K562 (cell line): ENCODE results near the gene PLXNA2. TPM values are rescaled to one million over a fixed set of nuclear protein-coding genes. Genes with fewer than 3 reads are reported as not detected.

ENCODE experiments used
- ATAC-seq: fragments of 200-7000 bp; cut with Tn5 transposase; 3 replicates; pipeline ENCODE4 v1.9.1; 2020; ENCODE audit warnings: moderate library complexity
- BruUV-seq: library from RNA; stranded (reverse); fragments of 400-500 nt; replicated peaks from 2 replicates; lab custom pipeline; 2021; lab: Mats Ljungman, UMichigan
- CTCF ChIA-PET: fragments of 300-600 bp; formaldehyde crosslinking; extraction: SDS; loops from one replicate; lab custom pipeline; 2021; ENCODE audit warnings: low intra/inter-chr PET ratio; lab: Yijun Ruan, JAX
- POLR2A ChIA-PET: fragments of 300-600, 350-650 bp; sonication (Branson Sonifier 250); formaldehyde crosslinking; extraction: SDS; loops from one replicate; lab custom pipeline; 2021; ENCODE audit warnings: antibody characterized with exemption, inconsistent platforms; lab: Yijun Ruan, JAX
- DNase-seq, 4 experiments: peaks; one replicate each; pipeline versions ENCODE4 v3.0.0 to v3.0.0-alpha.2; 2011 to 2018; ENCODE audit warnings: low spot score in 3 of 4, mixed read lengths in 3 of 4; ENCODE audit errors: extremely low read depth in 1 of 4
- FAIRE-seq: peaks from 2 replicates; lab custom pipeline; 2011; peaks lifted over from hg19 to GRCh38; lab: Jason Lieb, UNC
- H2AFZ ChIP-seq: 2 replicates; pipeline ENCODE4 v1.6.0; 2011; ENCODE audit warnings: low read depth, low read length, control low read depth, inconsistent platforms
- H3K27ac ChIP-seq: fragments of 200-600 bp; 3 replicates; pipeline ENCODE4 v1.8.0; 2011; ENCODE audit warnings: low read depth, mild to moderate bottlenecking, control low read depth, inconsistent platforms, low read length, moderate library complexity, mixed read lengths; ENCODE audit errors: extremely low read depth
- H3K27me3 ChIP-seq, 2 experiments: fragments of 300-600 bp in 1 of 2; 2 replicates in 1 of 2; 3 replicates in 1 of 2; pipeline versions ENCODE4 v1.6.0 to v1.8.0; 2011; ENCODE audit warnings: inconsistent platforms in 2 of 2, low read length in 2 of 2, mild to moderate bottlenecking in 1 of 2, mixed read lengths in 1 of 2, moderate library complexity in 1 of 2; ENCODE audit not compliant: control insufficient read depth in 2 of 2, insufficient read depth in 2 of 2
- H3K36me3 ChIP-seq: fragments of 300-600 bp; 3 replicates; pipeline ENCODE4 v1.8.0; 2011; ENCODE audit warnings: mild to moderate bottlenecking, low read length, inconsistent platforms; ENCODE audit not compliant: control insufficient read depth, insufficient read depth
- H3K4me1 ChIP-seq, 2 experiments: fragments of 200-600 bp in 1 of 2; replicated peaks in 1 of 2; 2 replicates in 1 of 2; 3 replicates in 1 of 2; pipeline versions ENCODE4 v1.5.1 to v1.8.0; 2011; ENCODE audit warnings: inconsistent platforms in 2 of 2, low read length in 2 of 2, mild to moderate bottlenecking in 1 of 2, mixed read lengths in 1 of 2, moderate library complexity in 1 of 2; ENCODE audit not compliant: control insufficient read depth in 2 of 2, insufficient read depth in 2 of 2
- H3K4me2 ChIP-seq: 2 replicates; pipeline ENCODE4 v1.6.1; 2011; ENCODE audit warnings: low read length, control low read depth, inconsistent platforms, mixed read lengths; ENCODE audit not compliant: insufficient read depth
- H3K4me3 ChIP-seq: fragments of 200-600 bp; sonication (generic), shearing (Covaris generic); 2 replicates; pipeline ENCODE4 v1.5.1; 2016; ENCODE audit warnings: control low read depth, inconsistent platforms
- H3K79me2 ChIP-seq: fragments of 200-600 bp; 3 replicates; pipeline ENCODE4 v1.8.0; 2011; ENCODE audit warnings: low read length, inconsistent platforms; ENCODE audit not compliant: control insufficient read depth, insufficient read depth
- H3K9ac ChIP-seq, 2 experiments: 2 replicates each; pipeline versions ENCODE4 v1.6.0 to v1.6.1; 2011; ENCODE audit warnings: low read depth in 2 of 2, low read length in 2 of 2, control low read depth in 1 of 2, inconsistent platforms in 1 of 2, mild to moderate bottlenecking in 1 of 2, mixed read lengths in 1 of 2; ENCODE audit not compliant: insufficient read depth in 1 of 2
- H3K9me1 ChIP-seq: one replicate; pipeline ENCODE4 v1.6.0; 2011; ENCODE audit warnings: inconsistent platforms, mild to moderate bottlenecking, low read length, moderate library complexity; ENCODE audit not compliant: control insufficient read depth, insufficient read depth
- H3K9me3 ChIP-seq: replicated peaks from 2 replicates; pipeline ENCODE4 v1.5.1; 2011; ENCODE audit warnings: low read depth, low read length, inconsistent platforms; ENCODE audit not compliant: control insufficient read depth, insufficient read depth
- H4K20me1 ChIP-seq: replicated peaks from 2 replicates; pipeline ENCODE4 v1.6.1; 2011; ENCODE audit warnings: low read length, inconsistent platforms, mixed read lengths; ENCODE audit not compliant: control insufficient read depth, insufficient read depth
- COPS2 ChIP-seq: fragments of 450-650 bp; conservative IDR thresholded peaks from 2 replicates; pipeline ENCODE4 v1.6.1; 2016; ENCODE audit warnings: mild to moderate bottlenecking, moderate library complexity
- EGR1 ChIP-seq: fragments of 450-650 bp; conservative IDR thresholded peaks from 2 replicates; pipeline ENCODE4 v1.6.1; 2017; ENCODE audit warnings: mild to moderate bottlenecking
- ETS2 ChIP-seq: IDR thresholded peaks from 2 replicates; pipeline ENCODE4 v1.6.1; 2016; ENCODE audit warnings: borderline replicate concordance, missing genetic modification characterization, mild to moderate bottlenecking, moderate library complexity, missing compliant biosample characterization; ENCODE audit not compliant: poor library complexity, severe bottlenecking
- HSF4 ChIP-seq: fragments of 250-450 bp; sonication (Bioruptor Pico); IDR thresholded peaks from 2 replicates; pipeline ENCODE4 v2.1.2; 2022; ENCODE audit warnings: mild to moderate bottlenecking, moderate library complexity, borderline replicate concordance
- NBN ChIP-seq: fragments of 450-650 bp; IDR thresholded peaks from 2 replicates; pipeline ENCODE4 v1.6.1; 2016; ENCODE audit warnings: low read depth, mild to moderate bottlenecking
- PURB ChIP-seq: sonication (generic); formaldehyde crosslinking; IDR thresholded peaks from 2 replicates; pipeline ENCODE4 v1.9.0; 2021; ENCODE audit warnings: low read depth, mild to moderate bottlenecking, missing genetic modification reagents
- RBM39 ChIP-seq: fragments of 200-400 bp; formaldehyde crosslinking; optimal IDR thresholded peaks from 2 replicates; pipeline ENCODE3; 2018; ENCODE audit warnings: low read depth, low read length
- TRIM24 ChIP-seq, 2 experiments: fragments of 450-650 bp; IDR thresholded peaks; 2 replicates each; pipeline ENCODE4 v1.6.1; 2016
- ZNF165 ChIP-seq: fragments of 250-450 bp; sonication (Bioruptor Pico); IDR thresholded peaks from 2 replicates; pipeline ENCODE4 v1.4.0; 2020; ENCODE audit warnings: borderline replicate concordance
- ZNF586 ChIP-seq: fragments of 450-650 bp; formaldehyde crosslinking; conservative IDR thresholded peaks from 2 replicates; pipeline ENCODE4 v1.4.0; 2020; ENCODE audit warnings: mild to moderate bottlenecking, moderate library complexity
- WGBS: fragments of 100-300 bp; shearing (Covaris generic); methylation state at CpG from one replicate; pipeline ENCODE4 v1.1.6; 2016; ENCODE audit warnings: low coverage, mixed read lengths; ENCODE audit not compliant: insufficient coverage; ENCODE audit errors: missing lambda C conversion rate; 5-methylcytosine and 5-hydroxymethylcytosine counted together
- in situ Hi-C: fragments of 300-500 bp; cut with MboI; formaldehyde crosslinking; loops from 4 replicates; pipeline ENCODE4 v1.15.0; 2018; ENCODE audit warnings: inconsistent platforms, mixed read lengths
- intact Hi-C: fragments of 100-400 bp; cut with micrococcal nuclease; formaldehyde crosslinking; loops from 2 replicates; pipeline ENCODE4 v1.14.2; 2022
- polyA plus RNA-seq, 8 experiments: library from polyadenylated mRNA; depleted of rRNA in 4 of 8; stranded (reverse) in 5 of 8; unstranded in 3 of 8; fragments of >200 nt; fragmentation: Nextera tagmentation in 2 of 8; fragmentation: Illumina TruSeq in 1 of 8; extraction: Ambion mirVana in 2 of 8; extraction: Trizol in 1 of 8; gene quantifications; 2 replicates each; pipeline versions ENCODE4 v1.2.1 to v1.2.3, GENCODE V29; 2011 to 2014; ENCODE audit warnings: inconsistent platforms in 1 of 8, missing spikeins in 1 of 8
- total RNA-seq, 7 experiments: library from RNA; depleted of rRNA in 6 of 7; stranded (reverse); fragments of >200 nt in 6 of 7; fragmentation: Illumina TruSeq in 2 of 7; extraction: Trizol in 2 of 7; gene quantifications; 2 replicates each; pipeline versions ENCODE4 v1.2.1 to v1.2.3, GENCODE V29; 2011 to 2021; ENCODE audit warnings: low replicate concordance in 1 of 7
- TF ChIP-seq, protein P1 (sequence below): sonication (generic); formaldehyde crosslinking; IDR thresholded peaks from 2 replicates; pipeline ENCODE4 v1.8.1; 2023; ENCODE audit warnings: mild to moderate bottlenecking, missing genetic modification reagents
- TF ChIP-seq, protein P2 (sequence below), 2 experiments: IDR thresholded peaks; 2 replicates each; pipeline ENCODE4 v1.6.1; 2011; ENCODE audit warnings: borderline replicate concordance in 1 of 2, control low read depth in 1 of 2, low read depth in 1 of 2, low read length in 1 of 2, mild to moderate bottlenecking in 1 of 2, mixed read lengths in 1 of 2, moderate library complexity in 1 of 2; ENCODE audit not compliant: insufficient read depth in 1 of 2, insufficient read length in 1 of 2, poor library complexity in 1 of 2, severe bottlenecking in 1 of 2; ENCODE audit errors: extremely low read depth in 1 of 2
- TF ChIP-seq, protein P3 (sequence below): sonication (generic); formaldehyde crosslinking; IDR thresholded peaks from 2 replicates; pipeline ENCODE4 v1.8.1; 2022; ENCODE audit warnings: missing genetic modification reagents
- TF ChIP-seq, protein P4 (sequence below): IDR thresholded peaks from 2 replicates; pipeline ENCODE4 v1.6.1; 2014; ENCODE audit warnings: antibody characterized with exemption

Gene PLXNA2
- total and polyA plus RNA-seq, 9 of the 15 experiments (the other 6 are each of a cell fraction or from before 2014, with no cell fraction given): 0.01 to 1.3 (median 0.32) TPM

DNA sequence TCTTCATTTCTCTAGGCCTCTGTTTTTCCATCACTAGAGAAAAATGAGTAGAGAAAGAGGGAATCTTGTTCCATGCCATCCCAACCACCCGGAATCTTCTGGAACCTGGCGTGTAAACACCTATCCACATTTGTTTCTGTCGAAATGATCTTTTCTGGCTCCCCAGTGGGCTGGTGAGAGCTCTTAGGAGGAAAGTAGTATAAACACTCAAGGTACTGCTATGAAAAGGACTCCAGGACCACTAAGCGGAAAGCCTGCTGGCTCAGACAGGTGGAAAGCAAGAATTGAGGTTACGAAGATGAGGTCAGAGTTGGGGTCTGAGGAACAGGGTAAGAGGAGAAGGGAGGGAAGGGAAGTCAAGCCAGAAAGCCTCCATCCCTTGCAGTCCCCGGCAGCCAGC is 90.8 kb downstream of the PLXNA2 start:
- DNase-seq (no peak), FAIRE-seq (no peak), ATAC-seq (no peak)
- in situ Hi-C loops: no loop called here
- ChIA-PET CTCF (no interaction called here), POLR2A (interaction anchor here (1.0 kb wide), 1 partner anchor 51 kb away, joined by 3 read pairs; no protein-coding TSS in a partner anchor)
- Histone ChIP-seq H3K36me3 (no peaks in the 10 kb centered on the region), H3K4me3 (no peak overlapping the region), H3K79me2 (no peaks in the 10 kb centered on the region), H2AFZ (no peak overlapping the region), H3K27me3 (peaks cover 19 to 30% of the 10 kb centered on the region in 2 experiments; a peak in 4 of 5 replicates), H3K9me3 (no peaks in the 10 kb centered on the region), H3K4me2 (no peak overlapping the region), H3K9ac (no peak overlapping the region), H3K27ac (no peak overlapping the region), H3K9me1 (no peaks in the 10 kb centered on the region), H3K4me1 (no peaks in the 10 kb centered on the region; a peak in 1 of 5 replicates), H4K20me1 (0 out of 2 replicates have a peak, but pooled peaks cover 6% of the 10 kb centered on the region)
- TF ChIP-seq, protein P1, sequence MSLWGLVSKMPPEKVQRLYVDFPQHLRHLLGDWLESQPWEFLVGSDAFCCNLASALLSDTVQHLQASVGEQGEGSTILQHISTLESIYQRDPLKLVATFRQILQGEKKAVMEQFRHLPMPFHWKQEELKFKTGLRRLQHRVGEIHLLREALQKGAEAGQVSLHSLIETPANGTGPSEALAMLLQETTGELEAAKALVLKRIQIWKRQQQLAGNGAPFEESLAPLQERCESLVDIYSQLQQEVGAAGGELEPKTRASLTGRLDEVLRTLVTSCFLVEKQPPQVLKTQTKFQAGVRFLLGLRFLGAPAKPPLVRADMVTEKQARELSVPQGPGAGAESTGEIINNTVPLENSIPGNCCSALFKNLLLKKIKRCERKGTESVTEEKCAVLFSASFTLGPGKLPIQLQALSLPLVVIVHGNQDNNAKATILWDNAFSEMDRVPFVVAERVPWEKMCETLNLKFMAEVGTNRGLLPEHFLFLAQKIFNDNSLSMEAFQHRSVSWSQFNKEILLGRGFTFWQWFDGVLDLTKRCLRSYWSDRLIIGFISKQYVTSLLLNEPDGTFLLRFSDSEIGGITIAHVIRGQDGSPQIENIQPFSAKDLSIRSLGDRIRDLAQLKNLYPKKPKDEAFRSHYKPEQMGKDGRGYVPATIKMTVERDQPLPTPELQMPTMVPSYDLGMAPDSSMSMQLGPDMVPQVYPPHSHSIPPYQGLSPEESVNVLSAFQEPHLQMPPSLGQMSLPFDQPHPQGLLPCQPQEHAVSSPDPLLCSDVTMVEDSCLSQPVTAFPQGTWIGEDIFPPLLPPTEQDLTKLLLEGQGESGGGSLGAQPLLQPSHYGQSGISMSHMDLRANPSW (CRISPR knock-in tag): no peak
- TF ChIP-seq, protein P2, sequence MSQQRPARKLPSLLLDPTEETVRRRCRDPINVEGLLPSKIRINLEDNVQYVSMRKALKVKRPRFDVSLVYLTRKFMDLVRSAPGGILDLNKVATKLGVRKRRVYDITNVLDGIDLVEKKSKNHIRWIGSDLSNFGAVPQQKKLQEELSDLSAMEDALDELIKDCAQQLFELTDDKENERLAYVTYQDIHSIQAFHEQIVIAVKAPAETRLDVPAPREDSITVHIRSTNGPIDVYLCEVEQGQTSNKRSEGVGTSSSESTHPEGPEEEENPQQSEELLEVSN (IDR thresholded peaks at IDR 0.05; ENCODE audit: borderline replicate concordance in 1 of 2, extremely low read depth in 1 of 2, insufficient read depth in 1 of 2, insufficient read length in 1 of 2, low read depth in 1 of 2, low read length in 1 of 2, poor library complexity in 1 of 2, severe bottlenecking in 1 of 2): no peak
- no peak for TF ChIP-seq ETS2
- TF ChIP-seq EGR1: no peak
- TF ChIP-seq, protein P3, sequence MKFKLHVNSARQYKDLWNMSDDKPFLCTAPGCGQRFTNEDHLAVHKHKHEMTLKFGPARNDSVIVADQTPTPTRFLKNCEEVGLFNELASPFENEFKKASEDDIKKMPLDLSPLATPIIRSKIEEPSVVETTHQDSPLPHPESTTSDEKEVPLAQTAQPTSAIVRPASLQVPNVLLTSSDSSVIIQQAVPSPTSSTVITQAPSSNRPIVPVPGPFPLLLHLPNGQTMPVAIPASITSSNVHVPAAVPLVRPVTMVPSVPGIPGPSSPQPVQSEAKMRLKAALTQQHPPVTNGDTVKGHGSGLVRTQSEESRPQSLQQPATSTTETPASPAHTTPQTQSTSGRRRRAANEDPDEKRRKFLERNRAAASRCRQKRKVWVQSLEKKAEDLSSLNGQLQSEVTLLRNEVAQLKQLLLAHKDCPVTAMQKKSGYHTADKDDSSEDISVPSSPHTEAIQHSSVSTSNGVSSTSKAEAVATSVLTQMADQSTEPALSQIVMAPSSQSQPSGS (CRISPR knock-in tag): no peak
- TF ChIP-seq, protein P4, sequence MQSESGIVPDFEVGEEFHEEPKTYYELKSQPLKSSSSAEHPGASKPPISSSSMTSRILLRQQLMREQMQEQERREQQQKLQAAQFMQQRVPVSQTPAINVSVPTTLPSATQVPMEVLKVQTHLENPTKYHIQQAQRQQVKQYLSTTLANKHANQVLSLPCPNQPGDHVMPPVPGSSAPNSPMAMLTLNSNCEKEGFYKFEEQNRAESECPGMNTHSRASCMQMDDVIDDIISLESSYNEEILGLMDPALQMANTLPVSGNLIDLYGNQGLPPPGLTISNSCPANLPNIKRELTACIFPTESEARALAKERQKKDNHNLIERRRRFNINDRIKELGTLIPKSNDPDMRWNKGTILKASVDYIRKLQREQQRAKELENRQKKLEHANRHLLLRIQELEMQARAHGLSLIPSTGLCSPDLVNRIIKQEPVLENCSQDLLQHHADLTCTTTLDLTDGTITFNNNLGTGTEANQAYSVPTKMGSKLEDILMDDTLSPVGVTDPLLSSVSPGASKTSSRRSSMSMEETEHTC: no peak
- TF ChIP-seq NBN: no peak
- TF ChIP-seq ZNF586 (CRISPR knock-in tag): no peak
- TF ChIP-seq HSF4: no peak
- no peak for TF ChIP-seq COPS2
- TF ChIP-seq TRIM24 (IDR thresholded peaks at IDR 0.05): no peak
- no peak for TF ChIP-seq ZNF165 (CRISPR knock-in tag)
- TF ChIP-seq RBM39: no peak
- no peak for TF ChIP-seq PURB (CRISPR knock-in tag)
- no TSS peak for BruUV-seq
- 22% methylated on average over 6 of the region's 6 CpGs for WGBS
- intact Hi-C loops: no loop called here
